IPS-18a (cell line): Measurements from ENCODE around the gene RAF1.

Experiments
- H3K27ac ChIP-seq: one replicate; pipeline ENCODE4 v1.5.1; 2013; ENCODE audit warnings: low read length
- H3K27me3 ChIP-seq: one replicate; pipeline ENCODE4 v1.6.1; 2013; ENCODE audit warnings: mild to moderate bottlenecking, low read length; ENCODE audit not compliant: control insufficient read depth, insufficient read depth
- H3K36me3 ChIP-seq: one replicate; pipeline ENCODE4 v1.6.1; 2013; ENCODE audit warnings: low read depth, low read length; ENCODE audit not compliant: control insufficient read depth
- H3K4me1 ChIP-seq: one replicate; pipeline ENCODE4 v1.6.1; 2013; ENCODE audit warnings: low read depth, low read length; ENCODE audit not compliant: control insufficient read depth
- H3K4me3 ChIP-seq: one replicate; pipeline ENCODE4 v1.5.1; 2013; ENCODE audit warnings: low read length
- H3K9ac ChIP-seq: one replicate; pipeline ENCODE4 v1.6.1; 2013; ENCODE audit warnings: mild to moderate bottlenecking, low read length, moderate library complexity
- H3K9me3 ChIP-seq: one replicate; pipeline ENCODE4 v1.6.1; 2013; ENCODE audit warnings: low read depth, low read length; ENCODE audit not compliant: control insufficient read depth

RAF1 gene

GRCh38 chr3:12695916-12696315, 32.0 kb upstream of the RAF1 start:
- H3K27ac ChIP-seq, result no peak overlapping the region
- H3K4me3 ChIP-seq, result no peak overlapping the region
- no peaks in the 10 kb centered on the region for H3K36me3 ChIP-seq
- no peaks in the 10 kb centered on the region for H3K9me3 ChIP-seq
- no peaks in the 10 kb centered on the region for H3K4me1 ChIP-seq
- H3K27me3 ChIP-seq, result no peaks in the 10 kb centered on the region
- H3K9ac ChIP-seq, result no peak overlapping the region

GRCh38 chr3:12695112-12695511, 31.2 kb upstream of the RAF1 start:
- Histone ChIP-seq H3K9ac (no peak overlapping the region), H3K36me3 (no peaks in the 10 kb centered on the region), H3K9me3 (no peaks in the 10 kb centered on the region), H3K4me1 (no peaks in the 10 kb centered on the region), H3K4me3 (no peak overlapping the region), H3K27ac (no peak overlapping the region), H3K27me3 (no peaks in the 10 kb centered on the region)

GRCh38 chr3:12692444-12692843, 28.5 kb upstream of the RAF1 start:
- no peaks in the 10 kb centered on the region for H3K4me1 ChIP-seq
- H3K4me3 ChIP-seq, result no peak overlapping the region
- H3K27ac ChIP-seq, result no peak overlapping the region
- no peaks in the 10 kb centered on the region for H3K27me3 ChIP-seq
- no peaks in the 10 kb centered on the region for H3K36me3 ChIP-seq
- H3K9ac ChIP-seq, result no peak overlapping the region
- H3K9me3 ChIP-seq, result no peaks in the 10 kb centered on the region

GRCh38 chr3:12689997-12690711, 26.2 kb upstream of the RAF1 start:
- Histone ChIP-seq H3K9me3 (no peaks in the 10 kb centered on the region), H3K4me1 (no peaks in the 10 kb centered on the region), H3K27me3 (no peaks in the 10 kb centered on the region), H3K27ac (no peak overlapping the region), H3K36me3 (no peaks in the 10 kb centered on the region), H3K4me3 (no peak overlapping the region), H3K9ac (no peak overlapping the region)

- H3K27ac ChIP-seq, result no peak overlapping the region
- H3K36me3 ChIP-seq, result no peaks in the 10 kb centered on the region
- H3K9ac ChIP-seq, result no peak overlapping the region
- H3K27me3 ChIP-seq, result no peaks in the 10 kb centered on the region
- H3K4me3 ChIP-seq, result no peak overlapping the region
- no peaks in the 10 kb centered on the region for H3K9me3 ChIP-seq
- H3K4me1 ChIP-seq, result no peaks in the 10 kb centered on the region
Observed at GRCh38 chr3:12687948-12688347, 24.0 kb upstream of the RAF1 start.

GRCh38 chr3:12686096-12686495, 22.2 kb upstream of the RAF1 start:
- Histone ChIP-seq H3K27ac (no peak overlapping the region), H3K4me1 (no peaks in the 10 kb centered on the region), H3K9me3 (no peaks in the 10 kb centered on the region), H3K4me3 (no peak overlapping the region), H3K36me3 (no peaks in the 10 kb centered on the region), H3K9ac (no peak overlapping the region), H3K27me3 (no peaks in the 10 kb centered on the region)

GRCh38 chr3:12681943-12682390, 18.1 kb upstream of the RAF1 start:
- Histone ChIP-seq H3K9me3 (no peaks in the 10 kb centered on the region), H3K36me3 (no peaks in the 10 kb centered on the region), H3K4me1 (no peaks in the 10 kb centered on the region), H3K9ac (no peak overlapping the region), H3K4me3 (no peak overlapping the region), H3K27me3 (no peaks in the 10 kb centered on the region), H3K27ac (no peak overlapping the region)

- Histone ChIP-seq H3K4me3 (no peak overlapping the region), H3K9me3 (no peaks in the 10 kb centered on the region), H3K27ac (no peak overlapping the region), H3K4me1 (no peaks in the 10 kb centered on the region), H3K9ac (no peak overlapping the region), H3K36me3 (no peaks in the 10 kb centered on the region), H3K27me3 (no peaks in the 10 kb centered on the region)
Observed at GRCh38 chr3:12681089-12681942, 17.4 kb upstream of the RAF1 start.

GRCh38 chr3:12679468-12679867, 15.6 kb upstream of the RAF1 start:
- H3K9ac ChIP-seq, result no peak overlapping the region
- H3K9me3 ChIP-seq, result no peaks in the 10 kb centered on the region
- H3K27me3 ChIP-seq, result no peaks in the 10 kb centered on the region
- no peaks in the 10 kb centered on the region for H3K36me3 ChIP-seq
- no peaks in the 10 kb centered on the region for H3K4me1 ChIP-seq
- no peak overlapping the region for H3K4me3 ChIP-seq
- no peak overlapping the region for H3K27ac ChIP-seq

GRCh38 chr3:12677616-12678015, 13.7 kb upstream of the RAF1 start:
- H3K27me3 ChIP-seq, result no peaks in the 10 kb centered on the region
- H3K36me3 ChIP-seq, result no peaks in the 10 kb centered on the region
- peaks cover 4% of the 10 kb centered on the region for H3K4me1 ChIP-seq
- H3K9me3 ChIP-seq, result no peaks in the 10 kb centered on the region
- H3K27ac ChIP-seq, result no peak overlapping the region
- no peak overlapping the region for H3K4me3 ChIP-seq
- H3K9ac ChIP-seq, result no peak overlapping the region

- Histone ChIP-seq H3K27ac (no peak overlapping the region), H3K9me3 (no peaks in the 10 kb centered on the region), H3K9ac (no peak overlapping the region), H3K36me3 (no peaks in the 10 kb centered on the region), H3K4me1 (peaks cover 16% of the 10 kb centered on the region), H3K4me3 (no peak overlapping the region), H3K27me3 (no peaks in the 10 kb centered on the region)
Observed at GRCh38 chr3:12675115-12675810, 11.3 kb upstream of the RAF1 start.
